SKM-1 treated with dmso at 0.1 percent for 144 hours (cell line): ENCODE measurements around the gene FGD6.
"Not testable (repeated sequence)": the region's sequence is repeated elsewhere in the genome, so short reads cannot be mapped to it uniquely, and the experiment has no call there.

Experiments used
- DNase-seq: peaks from one replicate; lab custom pipeline; 2025; ENCODE audit not compliant: unreplicated experiment; lab: John Stamatoyannopoulos, UW

Gene FGD6

GRCh38 chr12:95182868-95183415 is 34.3 kb downstream of the FGD6 start:
- no peak for DNase-seq

- DNase-seq = no peak
Measured at GRCh38 chr12:95181103-95181502, 36.2 kb downstream of the FGD6 start.

GRCh38 chr12:95179011-95179410 is 38.3 kb downstream of the FGD6 start:
- DNase-seq = no peak

- DNase-seq = no peak
Measured at GRCh38 chr12:95178136-95178535, 39.1 kb downstream of the FGD6 start.

- no peak for DNase-seq
Measured at GRCh38 chr12:95177201-95177768, 40.0 kb downstream of the FGD6 start.

GRCh38 chr12:95173392-95174251 is 43.6 kb downstream of the FGD6 start:
- no peak for DNase-seq

GRCh38 chr12:95169368-95169767 is 47.9 kb downstream of the FGD6 start:
- DNase-seq = no peak

- DNase-seq = no peak
Measured at GRCh38 chr12:95168746-95169145, 48.5 kb downstream of the FGD6 start.

GRCh38 chr12:95164656-95165055 is 52.6 kb downstream of the FGD6 start:
- no peak for DNase-seq

GRCh38 chr12:95158919-95159318 is 58.3 kb downstream of the FGD6 start:
- DNase-seq = no peak

- DNase-seq = no peak
Measured at GRCh38 chr12:95151821-95152220, 65.4 kb downstream of the FGD6 start.

GRCh38 chr12:95151406-95151805 is 65.9 kb downstream of the FGD6 start:
- no peak for DNase-seq

GRCh38 chr12:95150501-95150900 is 66.8 kb downstream of the FGD6 start:
- no peak for DNase-seq

- no peak for DNase-seq
Measured at GRCh38 chr12:95147866-95148265, 69.4 kb downstream of the FGD6 start.

GRCh38 chr12:95146769-95147168 is 70.5 kb downstream of the FGD6 start:
- DNase-seq = no peak

GRCh38 chr12:95143621-95144205 is 73.6 kb downstream of the FGD6 start:
- no peak for DNase-seq

- DNase-seq = no peak
Measured at GRCh38 chr12:95142431-95143151, 74.7 kb downstream of the FGD6 start.

GRCh38 chr12:95141310-95141709 is 76.0 kb downstream of the FGD6 start:
- no peak for DNase-seq

GRCh38 chr12:95138031-95138430 is 79.2 kb downstream of the FGD6 start:
- DNase-seq = not testable (repeated sequence)

GRCh38 chr12:95136598-95136997 is 80.7 kb downstream of the FGD6 start:
- DNase-seq = no peak

- DNase-seq = no peak
Measured at GRCh38 chr12:95134085-95134484, 83.2 kb downstream of the FGD6 start.
